ENCODE measurements around the gene LRRC4. TPM values are rescaled to one million over a fixed set of nuclear protein-coding genes. Genes with fewer than 3 reads are reported as not detected.

Gene LRRC4
- total RNA-seq, 1 donor from 2014 or later: 0.32 TPM

DNA sequence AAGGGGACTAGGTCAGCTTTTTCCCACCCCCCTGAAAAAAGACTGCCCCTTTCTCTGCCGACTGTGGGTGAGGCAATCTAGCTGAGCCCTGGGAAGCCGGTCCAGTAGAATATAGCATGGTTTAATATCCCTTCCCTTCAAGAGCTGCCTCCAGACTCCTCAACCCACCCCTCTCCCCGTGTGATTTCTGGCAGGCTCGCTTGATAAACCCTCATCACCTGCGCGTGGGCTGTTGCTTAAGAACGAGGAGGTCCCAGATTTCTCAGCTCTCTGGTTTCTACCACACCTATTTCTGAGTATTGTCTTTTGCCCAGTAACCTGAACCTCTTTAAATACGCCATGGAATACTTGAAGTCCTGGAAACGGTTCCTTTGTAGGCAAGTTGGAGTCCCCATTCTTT, 2.0 kb upstream of the LRRC4 start:
- TF ChIP-seq, protein P1, sequence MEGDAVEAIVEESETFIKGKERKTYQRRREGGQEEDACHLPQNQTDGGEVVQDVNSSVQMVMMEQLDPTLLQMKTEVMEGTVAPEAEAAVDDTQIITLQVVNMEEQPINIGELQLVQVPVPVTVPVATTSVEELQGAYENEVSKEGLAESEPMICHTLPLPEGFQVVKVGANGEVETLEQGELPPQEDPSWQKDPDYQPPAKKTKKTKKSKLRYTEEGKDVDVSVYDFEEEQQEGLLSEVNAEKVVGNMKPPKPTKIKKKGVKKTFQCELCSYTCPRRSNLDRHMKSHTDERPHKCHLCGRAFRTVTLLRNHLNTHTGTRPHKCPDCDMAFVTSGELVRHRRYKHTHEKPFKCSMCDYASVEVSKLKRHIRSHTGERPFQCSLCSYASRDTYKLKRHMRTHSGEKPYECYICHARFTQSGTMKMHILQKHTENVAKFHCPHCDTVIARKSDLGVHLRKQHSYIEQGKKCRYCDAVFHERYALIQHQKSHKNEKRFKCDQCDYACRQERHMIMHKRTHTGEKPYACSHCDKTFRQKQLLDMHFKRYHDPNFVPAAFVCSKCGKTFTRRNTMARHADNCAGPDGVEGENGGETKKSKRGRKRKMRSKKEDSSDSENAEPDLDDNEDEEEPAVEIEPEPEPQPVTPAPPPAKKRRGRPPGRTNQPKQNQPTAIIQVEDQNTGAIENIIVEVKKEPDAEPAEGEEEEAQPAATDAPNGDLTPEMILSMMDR (IDR thresholded peaks at IDR 0.05): no peak
- no peaks in the 10 kb centered on the region for H3K27me3 Mint-ChIP-seq (ENCODE audit: low read depth)
- peaks cover 8% of the 10 kb centered on the region for H3K4me1 Mint-ChIP-seq (ENCODE audit: low read depth)
- no peaks in the 10 kb centered on the region for H3K9me3 Mint-ChIP-seq (ENCODE audit: low read depth)
- DNase-seq (ENCODE audit: low spot score): no peak
- H3K4me3 Mint-ChIP-seq (ENCODE audit: unreplicated experiment): no peak overlapping the region
- no peak overlapping the region for H3K27ac Mint-ChIP-seq (ENCODE audit: unreplicated experiment)
- peaks cover 4% of the 10 kb centered on the region for H3K36me3 Mint-ChIP-seq (ENCODE audit: low read depth)

- peaks cover 8% of the 10 kb centered on the region for H3K4me1 Mint-ChIP-seq (ENCODE audit: low read depth)
- peak overlapping the region; percentile 48 for H3K4me3 Mint-ChIP-seq (ENCODE audit: unreplicated experiment)
- H3K9me3 Mint-ChIP-seq (ENCODE audit: low read depth): no peaks in the 10 kb centered on the region
- no peak for DNase-seq (ENCODE audit: low spot score)
- H3K27me3 Mint-ChIP-seq (ENCODE audit: low read depth): no peaks in the 10 kb centered on the region
- H3K27ac Mint-ChIP-seq (ENCODE audit: unreplicated experiment): peak overlapping the region; percentile 63
- H3K36me3 Mint-ChIP-seq (ENCODE audit: low read depth): peaks cover 4% of the 10 kb centered on the region
- TF ChIP-seq, protein P1 (IDR thresholded peaks at IDR 0.05): no peak
These were observed 1.5 kb upstream of the LRRC4 start for GRCh38 chr7:128032605-128033235.

DNA sequence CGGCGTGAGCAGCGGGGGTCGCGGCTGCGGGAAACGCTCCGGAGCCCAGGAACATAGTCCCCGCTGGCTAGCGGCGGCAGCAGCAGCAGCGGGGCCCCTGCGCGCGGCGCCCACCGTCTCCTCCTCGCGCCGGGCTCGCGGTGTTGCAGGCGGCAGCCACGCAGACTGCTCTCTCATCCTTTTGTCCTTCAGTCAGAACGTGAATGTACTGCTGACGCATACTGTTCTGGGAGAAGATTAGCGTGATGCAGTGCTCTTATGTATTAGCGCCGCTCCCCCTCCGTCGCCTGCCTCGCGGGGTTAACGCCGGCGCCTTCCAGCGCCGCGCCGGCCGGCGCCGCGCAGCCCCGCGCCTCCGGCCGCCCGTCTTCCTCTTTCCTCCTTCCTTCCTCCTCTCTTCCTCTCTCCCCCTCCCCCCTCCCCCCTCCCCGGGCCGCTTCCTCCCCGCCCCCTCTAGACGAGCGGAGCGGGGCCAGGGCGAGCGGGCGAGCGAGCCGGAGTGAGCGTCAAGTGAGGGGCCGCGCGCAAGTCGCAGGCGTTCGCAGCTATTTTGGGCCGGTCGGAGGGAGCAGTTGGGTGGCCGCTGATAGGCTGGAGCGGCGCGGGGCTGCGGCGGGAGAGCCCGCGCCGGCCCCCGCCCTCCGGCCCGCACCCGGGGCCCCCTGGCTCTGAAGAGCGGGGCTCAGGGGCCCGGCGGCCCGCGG, 816 bp upstream of the LRRC4 start:
- TF ChIP-seq, protein P1 (IDR thresholded peaks at IDR 0.05): peak; percentile 67
- H3K4me3 Mint-ChIP-seq (ENCODE audit: unreplicated experiment): peak overlapping the region; percentile 74
- H3K36me3 Mint-ChIP-seq (ENCODE audit: low read depth): peaks cover 4% of the 10 kb centered on the region
- H3K9me3 Mint-ChIP-seq (ENCODE audit: low read depth): no peaks in the 10 kb centered on the region
- no peak for DNase-seq (ENCODE audit: low spot score)
- peak overlapping the region; percentile 63 for H3K27ac Mint-ChIP-seq (ENCODE audit: unreplicated experiment)
- H3K27me3 Mint-ChIP-seq (ENCODE audit: low read depth): no peaks in the 10 kb centered on the region
- H3K4me1 Mint-ChIP-seq (ENCODE audit: low read depth): peaks cover 13% of the 10 kb centered on the region

- Mint-ChIP-seq H3K9me3 (ENCODE audit: low read depth) (no peaks in the 10 kb centered on the region), H3K27me3 (ENCODE audit: low read depth) (no peaks in the 10 kb centered on the region), H3K27ac (ENCODE audit: unreplicated experiment) (no peak overlapping the region), H3K4me1 (ENCODE audit: low read depth) (peaks cover 23% of the 10 kb centered on the region), H3K4me3 (ENCODE audit: unreplicated experiment) (peak overlapping the region; percentile 45), H3K36me3 (ENCODE audit: low read depth) (peaks cover 4% of the 10 kb centered on the region)
- no peak for DNase-seq (ENCODE audit: low spot score)
- TF ChIP-seq, protein P1 (IDR thresholded peaks at IDR 0.05): no peak
These were observed 979 bp downstream of the LRRC4 start for GRCh38 chr7:128030263-128030653.

- Mint-ChIP-seq H3K36me3 (ENCODE audit: low read depth) (peaks cover 4% of the 10 kb centered on the region), H3K4me3 (ENCODE audit: unreplicated experiment) (no peak overlapping the region), H3K27ac (ENCODE audit: unreplicated experiment) (no peak overlapping the region), H3K27me3 (ENCODE audit: low read depth) (no peaks in the 10 kb centered on the region), H3K9me3 (ENCODE audit: low read depth) (no peaks in the 10 kb centered on the region), H3K4me1 (ENCODE audit: low read depth) (peaks cover 24% of the 10 kb centered on the region)
- TF ChIP-seq, protein P1 (IDR thresholded peaks at IDR 0.05): no peak
- no peak for DNase-seq (ENCODE audit: low spot score)
These were observed 1.7 kb downstream of the LRRC4 start for GRCh38 chr7:128029405-128029995.
